Measurements from ENCODE around the gene CDHR1.

DNA sequence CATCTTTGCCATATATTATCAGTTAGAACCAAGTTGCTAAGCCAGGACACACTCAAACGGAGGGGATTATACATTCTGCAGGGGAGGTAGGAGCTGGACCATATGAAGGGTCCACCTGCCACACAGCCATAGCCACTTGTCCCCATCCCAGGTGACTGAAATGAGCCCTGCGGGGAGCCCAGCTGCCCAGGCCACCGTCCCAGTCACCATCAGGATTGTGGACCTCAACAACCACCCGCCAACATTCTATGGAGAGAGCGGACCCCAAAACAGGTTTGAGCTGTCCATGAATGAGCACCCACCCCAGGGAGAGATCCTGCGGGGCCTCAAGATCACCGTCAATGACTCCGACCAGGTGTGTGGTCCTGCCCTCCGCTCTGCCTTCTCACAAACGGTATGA lies 13.7 kb downstream of the CDHR1 start:
- TF ChIP-seq POLR2A (IDR thresholded peaks at IDR 0.05): no peak
- TF ChIP-seq, protein P1, sequence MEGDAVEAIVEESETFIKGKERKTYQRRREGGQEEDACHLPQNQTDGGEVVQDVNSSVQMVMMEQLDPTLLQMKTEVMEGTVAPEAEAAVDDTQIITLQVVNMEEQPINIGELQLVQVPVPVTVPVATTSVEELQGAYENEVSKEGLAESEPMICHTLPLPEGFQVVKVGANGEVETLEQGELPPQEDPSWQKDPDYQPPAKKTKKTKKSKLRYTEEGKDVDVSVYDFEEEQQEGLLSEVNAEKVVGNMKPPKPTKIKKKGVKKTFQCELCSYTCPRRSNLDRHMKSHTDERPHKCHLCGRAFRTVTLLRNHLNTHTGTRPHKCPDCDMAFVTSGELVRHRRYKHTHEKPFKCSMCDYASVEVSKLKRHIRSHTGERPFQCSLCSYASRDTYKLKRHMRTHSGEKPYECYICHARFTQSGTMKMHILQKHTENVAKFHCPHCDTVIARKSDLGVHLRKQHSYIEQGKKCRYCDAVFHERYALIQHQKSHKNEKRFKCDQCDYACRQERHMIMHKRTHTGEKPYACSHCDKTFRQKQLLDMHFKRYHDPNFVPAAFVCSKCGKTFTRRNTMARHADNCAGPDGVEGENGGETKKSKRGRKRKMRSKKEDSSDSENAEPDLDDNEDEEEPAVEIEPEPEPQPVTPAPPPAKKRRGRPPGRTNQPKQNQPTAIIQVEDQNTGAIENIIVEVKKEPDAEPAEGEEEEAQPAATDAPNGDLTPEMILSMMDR (IDR thresholded peaks at IDR 0.05): no peak
